Chondrocyte (in vitro differentiated cells): ENCODE data around the gene NXPH2. TPM values are rescaled to one million over a fixed set of nuclear protein-coding genes. Genes with fewer than 3 reads are reported as not detected.

Experiments
- DNase-seq: peaks from one replicate; pipeline ENCODE4 v3.0.0; 2021; ENCODE audit warnings: mixed read lengths, low spot score
- H3K27ac Mint-ChIP-seq: one replicate; pipeline ENCODE4 v1.8.0; 2021; ENCODE audit warnings: mild to moderate bottlenecking, moderate library complexity, mixed read lengths; ENCODE audit not compliant: unreplicated experiment
- H3K27me3 Mint-ChIP-seq: 2 replicates; pipeline ENCODE4 v1.8.0; 2021; ENCODE audit warnings: low read depth, mixed read lengths
- H3K36me3 Mint-ChIP-seq: 2 replicates; pipeline ENCODE4 v1.8.0; 2021; ENCODE audit warnings: low read depth, mixed read lengths
- H3K4me1 Mint-ChIP-seq: 2 replicates; pipeline ENCODE4 v1.8.0; 2021; ENCODE audit warnings: low read depth, mild to moderate bottlenecking, mixed read lengths
- H3K4me3 Mint-ChIP-seq: one replicate; pipeline ENCODE4 v1.8.0; 2021; ENCODE audit warnings: mild to moderate bottlenecking, moderate library complexity, mixed read lengths; ENCODE audit not compliant: unreplicated experiment
- H3K9me3 Mint-ChIP-seq: 2 replicates; pipeline ENCODE4 v1.8.0; 2021; ENCODE audit warnings: low read depth, mixed read lengths
- total RNA-seq: library from RNA; stranded (reverse); gene quantifications from 3 replicates; pipeline ENCODE4 v1.2.1, GENCODE V29; 2021
- TF ChIP-seq, protein P1 (sequence below): fragments of 200-600 bp; sonication (generic); IDR thresholded peaks from 2 replicates; pipeline ENCODE4 v1.5.0; 2021; ENCODE audit warnings: antibody characterized with exemption, mild to moderate bottlenecking, moderate library complexity

NXPH2 gene
- total RNA-seq, 1 donor from 2014 or later: not detected

DNA sequence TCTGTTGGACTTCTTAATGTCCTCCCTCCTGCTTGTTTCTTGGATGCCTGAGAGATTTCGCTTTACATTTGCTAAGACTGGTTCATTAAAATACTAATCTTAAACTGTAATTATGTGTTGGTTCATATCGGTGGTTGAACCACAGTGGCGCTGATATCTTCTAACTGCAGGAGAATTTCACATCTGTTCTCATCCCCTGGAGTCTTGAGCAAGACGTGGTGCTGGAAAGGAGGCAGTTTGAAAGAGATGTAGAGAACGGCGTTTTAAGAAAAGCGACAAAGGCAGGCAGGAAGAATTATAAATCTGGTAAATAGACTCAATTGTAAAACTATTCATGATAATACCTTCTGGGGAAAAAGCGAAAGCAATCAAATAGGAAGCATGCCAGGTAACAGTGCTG is 79.5 kb downstream of the NXPH2 start:
- Mint-ChIP-seq H3K4me3 (no peak overlapping the region), H3K27me3 (peaks cover 4% of the 10 kb centered on the region)

DNA sequence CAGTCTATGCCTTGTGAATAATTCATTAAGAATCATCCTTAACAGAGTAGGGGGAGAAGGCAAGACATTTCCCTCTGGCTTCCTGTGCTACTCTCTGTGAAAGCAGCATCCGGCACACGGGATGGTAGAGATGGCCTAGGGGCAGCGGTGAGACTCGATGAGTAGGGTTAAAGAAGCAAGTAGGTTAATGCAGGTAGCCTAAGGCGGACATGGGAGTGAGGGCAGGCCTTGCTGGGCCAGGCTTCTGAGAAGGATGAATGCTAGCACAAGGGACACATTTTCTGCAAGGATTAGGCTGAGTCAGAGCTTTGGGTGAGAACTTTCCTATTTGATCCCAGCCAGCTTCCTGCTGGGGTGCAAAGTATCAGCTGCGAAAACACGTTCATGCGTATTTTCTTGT is 80.8 kb downstream of the NXPH2 start:
- H3K4me3 Mint-ChIP-seq: no peak overlapping the region
- TF ChIP-seq, protein P1, sequence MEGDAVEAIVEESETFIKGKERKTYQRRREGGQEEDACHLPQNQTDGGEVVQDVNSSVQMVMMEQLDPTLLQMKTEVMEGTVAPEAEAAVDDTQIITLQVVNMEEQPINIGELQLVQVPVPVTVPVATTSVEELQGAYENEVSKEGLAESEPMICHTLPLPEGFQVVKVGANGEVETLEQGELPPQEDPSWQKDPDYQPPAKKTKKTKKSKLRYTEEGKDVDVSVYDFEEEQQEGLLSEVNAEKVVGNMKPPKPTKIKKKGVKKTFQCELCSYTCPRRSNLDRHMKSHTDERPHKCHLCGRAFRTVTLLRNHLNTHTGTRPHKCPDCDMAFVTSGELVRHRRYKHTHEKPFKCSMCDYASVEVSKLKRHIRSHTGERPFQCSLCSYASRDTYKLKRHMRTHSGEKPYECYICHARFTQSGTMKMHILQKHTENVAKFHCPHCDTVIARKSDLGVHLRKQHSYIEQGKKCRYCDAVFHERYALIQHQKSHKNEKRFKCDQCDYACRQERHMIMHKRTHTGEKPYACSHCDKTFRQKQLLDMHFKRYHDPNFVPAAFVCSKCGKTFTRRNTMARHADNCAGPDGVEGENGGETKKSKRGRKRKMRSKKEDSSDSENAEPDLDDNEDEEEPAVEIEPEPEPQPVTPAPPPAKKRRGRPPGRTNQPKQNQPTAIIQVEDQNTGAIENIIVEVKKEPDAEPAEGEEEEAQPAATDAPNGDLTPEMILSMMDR: no peak
- no peaks in the 10 kb centered on the region for H3K36me3 Mint-ChIP-seq
- no peaks in the 10 kb centered on the region for H3K4me1 Mint-ChIP-seq
- no peaks in the 10 kb centered on the region for H3K9me3 Mint-ChIP-seq
- DNase-seq: no peak
- H3K27ac Mint-ChIP-seq: no peak overlapping the region
- H3K27me3 Mint-ChIP-seq: peaks cover 4% of the 10 kb centered on the region

More for the DNA sequence above, 79.5 kb downstream of the NXPH2 start:
- Mint-ChIP-seq H3K4me1 (peaks cover 3% of the 10 kb centered on the region), H3K36me3 (no peaks in the 10 kb centered on the region), H3K9me3 (no peaks in the 10 kb centered on the region), H3K27ac (no peak overlapping the region)
- TF ChIP-seq, protein P1: no peak
- DNase-seq: no peak

DNA sequence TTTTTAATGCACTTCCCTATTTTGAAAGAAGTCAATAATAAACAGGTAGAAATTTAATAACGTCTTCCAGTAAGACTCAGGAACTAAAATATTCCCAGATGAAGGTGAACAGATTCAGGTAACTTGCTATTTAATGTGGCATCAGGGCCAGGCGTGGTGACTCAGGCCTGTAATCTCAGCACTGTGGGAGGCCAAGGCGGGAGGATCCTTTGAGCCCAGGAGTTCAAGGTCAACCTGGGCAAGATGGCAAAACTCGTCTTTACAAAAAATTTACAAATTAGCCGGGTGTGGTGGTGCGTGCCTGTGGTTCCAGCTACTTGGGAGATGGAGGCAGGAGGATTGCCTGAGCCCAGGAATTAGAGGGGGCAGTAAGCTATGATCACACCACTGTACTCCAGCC is 81.8 kb downstream of the NXPH2 start:
- no peak for DNase-seq
- Mint-ChIP-seq H3K27ac (no peak overlapping the region), H3K9me3 (no peaks in the 10 kb centered on the region), H3K36me3 (no peaks in the 10 kb centered on the region), H3K4me3 (no peak overlapping the region), H3K4me1 (no peaks in the 10 kb centered on the region), H3K27me3 (peaks cover 4% of the 10 kb centered on the region)
- TF ChIP-seq, protein P1: no peak

DNA sequence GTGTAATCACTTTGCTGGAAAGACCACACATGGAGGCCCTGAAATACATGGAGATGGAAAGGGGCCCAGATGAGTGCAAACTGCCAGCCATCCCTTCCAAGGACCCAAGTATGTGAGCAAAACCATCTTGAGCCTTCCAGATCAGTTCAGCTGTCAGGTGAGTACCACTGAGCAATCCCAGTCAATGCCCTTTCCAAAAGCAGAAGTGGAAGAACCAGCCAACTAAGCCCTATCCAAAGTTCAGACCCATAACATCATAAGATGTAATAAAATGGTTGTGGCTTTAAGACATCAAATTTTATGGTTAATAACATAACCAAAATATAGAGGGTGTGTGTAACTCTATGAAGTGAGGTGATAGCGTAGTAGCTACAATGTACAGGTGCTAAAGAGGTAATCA is 88.5 kb downstream of the NXPH2 start:
- DNase-seq: no peak
- peaks cover 4% of the 10 kb centered on the region for H3K27me3 Mint-ChIP-seq
- H3K27ac Mint-ChIP-seq: no peak overlapping the region
- H3K4me1 Mint-ChIP-seq: no peaks in the 10 kb centered on the region
- H3K36me3 Mint-ChIP-seq: no peaks in the 10 kb centered on the region
- H3K4me3 Mint-ChIP-seq: no peak overlapping the region
- TF ChIP-seq, protein P1: no peak
- no peaks in the 10 kb centered on the region for H3K9me3 Mint-ChIP-seq

DNA sequence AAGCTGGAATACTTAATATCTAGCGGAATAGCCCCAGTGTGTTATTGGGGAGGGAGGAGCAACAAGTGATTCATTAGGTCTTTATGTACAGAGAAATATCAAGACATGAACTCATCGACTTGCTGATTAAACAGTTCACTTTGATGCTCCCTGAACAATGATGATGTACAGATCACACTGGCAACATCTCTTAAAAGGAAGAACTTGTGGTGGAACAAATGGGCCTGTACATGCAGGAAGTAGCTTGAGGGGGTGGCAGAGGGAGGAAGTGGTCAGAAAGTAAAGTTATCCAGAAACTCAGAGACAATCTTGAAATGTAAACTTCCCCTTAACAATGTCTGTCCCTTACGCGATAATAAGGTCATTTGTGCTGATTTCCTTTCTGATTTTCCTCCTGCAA is 90.5 kb downstream of the NXPH2 start:
- no peak overlapping the region for H3K4me3 Mint-ChIP-seq
- no peaks in the 10 kb centered on the region for H3K36me3 Mint-ChIP-seq
- TF ChIP-seq, protein P1: no peak
- no peak for DNase-seq
- H3K27me3 Mint-ChIP-seq: peaks cover 4% of the 10 kb centered on the region
- no peaks in the 10 kb centered on the region for H3K9me3 Mint-ChIP-seq
- H3K27ac Mint-ChIP-seq: no peak overlapping the region
- no peaks in the 10 kb centered on the region for H3K4me1 Mint-ChIP-seq
